ENCODE data around the gene ZCCHC24.
A peak's percentile ranks its signal among the peaks of the same experiment; 100 is the strongest.

DNA sequence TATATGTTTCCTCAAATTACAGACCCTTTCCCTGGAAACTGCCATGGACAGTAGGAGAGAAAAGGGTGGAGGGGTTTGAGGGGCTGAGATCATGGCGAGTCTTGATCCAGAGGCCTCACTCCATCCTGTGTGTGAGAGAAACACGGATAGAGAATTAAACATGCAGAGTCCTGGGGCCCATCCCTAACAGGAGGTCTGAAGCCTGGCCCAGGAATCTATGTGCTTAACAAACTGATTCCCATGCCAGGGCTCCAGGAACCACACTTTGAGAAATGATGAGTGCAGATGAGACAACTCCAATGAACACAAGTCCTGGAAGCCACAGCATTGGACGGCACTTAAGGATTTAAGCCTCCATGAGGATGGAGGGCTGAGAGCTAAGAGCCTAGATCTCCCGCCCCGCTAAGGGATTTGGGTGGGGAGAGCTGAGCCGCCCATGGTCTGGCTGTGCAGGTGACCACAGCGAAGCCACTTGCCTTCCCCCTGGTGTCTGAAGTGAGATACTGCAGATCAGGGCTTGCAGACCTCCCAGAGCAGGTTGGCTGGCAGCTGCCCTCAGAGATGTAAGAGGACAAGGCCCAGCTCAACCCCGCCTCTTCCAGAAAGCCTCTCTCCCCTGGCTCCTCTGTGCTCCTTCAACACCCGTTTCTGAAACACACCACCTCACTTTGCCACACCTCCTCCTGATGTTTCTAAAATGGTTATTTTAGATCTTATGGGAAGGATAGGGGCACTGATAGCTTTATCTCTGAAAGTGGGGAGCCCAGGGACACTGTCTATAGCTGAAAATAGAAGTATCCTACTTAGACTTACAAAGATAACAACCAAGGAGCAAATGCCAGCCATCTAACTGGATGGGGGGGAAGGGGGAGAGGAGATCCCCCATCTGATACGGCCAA, 42.1 kb upstream of the ZCCHC24 start:
- TF ChIP-seq POLR2A (IDR thresholded peaks at IDR 0.05) (no peak), POLR2AphosphoS5 (IDR thresholded peaks at IDR 0.05) (peak in 1 of 3 donors; percentile 19), EP300 (IDR thresholded peaks at IDR 0.05) (no peak)
- TF ChIP-seq, protein P1, sequence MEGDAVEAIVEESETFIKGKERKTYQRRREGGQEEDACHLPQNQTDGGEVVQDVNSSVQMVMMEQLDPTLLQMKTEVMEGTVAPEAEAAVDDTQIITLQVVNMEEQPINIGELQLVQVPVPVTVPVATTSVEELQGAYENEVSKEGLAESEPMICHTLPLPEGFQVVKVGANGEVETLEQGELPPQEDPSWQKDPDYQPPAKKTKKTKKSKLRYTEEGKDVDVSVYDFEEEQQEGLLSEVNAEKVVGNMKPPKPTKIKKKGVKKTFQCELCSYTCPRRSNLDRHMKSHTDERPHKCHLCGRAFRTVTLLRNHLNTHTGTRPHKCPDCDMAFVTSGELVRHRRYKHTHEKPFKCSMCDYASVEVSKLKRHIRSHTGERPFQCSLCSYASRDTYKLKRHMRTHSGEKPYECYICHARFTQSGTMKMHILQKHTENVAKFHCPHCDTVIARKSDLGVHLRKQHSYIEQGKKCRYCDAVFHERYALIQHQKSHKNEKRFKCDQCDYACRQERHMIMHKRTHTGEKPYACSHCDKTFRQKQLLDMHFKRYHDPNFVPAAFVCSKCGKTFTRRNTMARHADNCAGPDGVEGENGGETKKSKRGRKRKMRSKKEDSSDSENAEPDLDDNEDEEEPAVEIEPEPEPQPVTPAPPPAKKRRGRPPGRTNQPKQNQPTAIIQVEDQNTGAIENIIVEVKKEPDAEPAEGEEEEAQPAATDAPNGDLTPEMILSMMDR (IDR thresholded peaks at IDR 0.05), result peak in 6 of 7 experiments; percentile 9 to 85 (median 70)

All from stomach (tissue), 4 donors.